GM19240 (cell line): ENCODE results near the gene TUT1.
A peak's percentile ranks its signal among the peaks of the same experiment; 100 is the strongest.

ENCODE experiments used
- DNase-seq: peaks from one replicate; pipeline ENCODE4 v3.0.0; 2011; ENCODE audit warnings: low spot score; ENCODE audit not compliant: insufficient read length

TUT1 gene

GRCh38 chr11:62542750-62543567 is 48.4 kb downstream of the TUT1 start:
- peak; percentile 61 for DNase-seq

- no peak for DNase-seq
Observed at GRCh38 chr11:62542111-62542745, 49.1 kb downstream of the TUT1 start.

GRCh38 chr11:62540804-62541701 is 50.3 kb downstream of the TUT1 start:
- no peak for DNase-seq

GRCh38 chr11:62539238-62539925 is 51.9 kb downstream of the TUT1 start:
- DNase-seq = no peak

GRCh38 chr11:62538470-62539237 is 52.7 kb downstream of the TUT1 start:
- no peak for DNase-seq

- DNase-seq = no peak
Observed at GRCh38 chr11:62536301-62536957, 54.9 kb downstream of the TUT1 start.

- DNase-seq = no peak
Observed at GRCh38 chr11:62535802-62536201, 55.5 kb downstream of the TUT1 start.

- DNase-seq = no peak
Observed at GRCh38 chr11:62534779-62535545, 56.4 kb downstream of the TUT1 start.

GRCh38 chr11:62532096-62532495 is 59.2 kb downstream of the TUT1 start:
- DNase-seq = no peak
